ENCODE measurements around the gene KCNH4.

- TF ChIP-seq POLR2A (IDR thresholded peaks at IDR 0.05) (no peak), CTCF (IDR thresholded peaks at IDR 0.05) (no peak)
Observed at GRCh38 chr17:42188749-42189650, 8.1 kb upstream of the KCNH4 start.
